Hippocampal formation (tissue), 2 donors: Measurements from ENCODE around the gene NGF.
"Not testable (repeated sequence)": the region's sequence is repeated elsewhere in the genome, so short reads cannot be mapped to it uniquely, and the experiment has no call there.

ENCODE experiments used
- DNase-seq, 2 donors: peaks; one replicate each; lab custom pipeline; 2025; lab: John Stamatoyannopoulos, UW

Gene NGF

DNA sequence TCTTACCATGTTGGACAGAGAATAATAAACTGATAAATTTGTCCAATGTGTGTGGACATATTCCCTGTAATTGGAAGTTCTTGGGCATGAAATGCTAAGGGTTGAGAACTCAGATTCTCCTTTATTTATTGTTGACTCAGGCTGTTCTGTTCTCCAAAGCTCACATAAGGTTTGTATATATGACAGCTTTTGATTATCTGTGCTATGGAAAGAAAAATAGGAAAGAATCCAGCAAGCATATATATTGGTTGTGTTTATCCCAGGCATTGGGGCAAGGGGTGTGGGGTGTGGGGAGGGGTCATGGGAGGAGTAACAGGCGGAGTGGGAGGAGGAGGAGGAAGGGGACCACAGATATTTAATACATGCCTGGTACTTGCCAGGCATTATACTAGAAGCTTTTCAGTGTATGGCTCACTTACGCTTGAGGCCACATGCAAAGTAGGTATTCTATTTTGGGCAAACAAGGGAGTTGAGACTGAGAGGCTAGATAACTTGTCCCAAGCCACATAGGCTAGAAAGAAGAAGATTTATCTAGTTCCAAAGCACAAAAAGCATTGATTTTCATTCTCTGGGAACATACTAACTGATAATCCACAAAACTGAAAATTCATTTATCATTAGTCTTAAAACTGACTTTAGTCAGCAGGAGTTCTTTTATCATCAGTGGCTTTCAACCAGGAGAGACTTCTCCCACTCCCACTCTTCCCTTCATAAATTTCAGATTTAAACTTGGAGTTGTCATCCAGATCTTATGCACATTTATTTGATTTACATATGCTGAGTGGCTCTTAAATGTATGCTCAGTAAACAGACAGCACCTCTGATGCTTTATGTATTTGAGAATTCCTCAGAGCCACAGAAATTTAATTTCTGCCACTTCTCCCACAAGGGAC, 27.2 kb downstream of the NGF start:
- no peak for DNase-seq

DNA sequence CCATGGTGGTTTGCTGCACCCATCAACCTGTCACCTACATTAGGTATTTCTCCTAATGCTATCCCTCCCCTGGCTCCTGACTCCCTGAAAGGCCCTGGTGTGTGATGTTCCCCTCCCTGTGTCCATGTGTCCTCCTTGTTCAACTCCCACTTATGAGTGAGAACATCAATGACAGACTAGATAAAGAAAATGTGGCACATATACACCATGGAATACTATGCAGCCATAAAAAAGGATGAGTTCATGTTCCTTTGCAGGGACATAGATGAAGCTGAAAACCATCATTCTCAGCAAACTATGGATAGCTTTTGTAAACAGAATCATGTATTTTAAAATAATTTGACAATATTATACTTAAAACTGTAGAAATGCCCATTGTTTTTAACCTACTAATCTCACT, 28.5 kb downstream of the NGF start:
- DNase-seq, result not testable (repeated sequence)

DNA sequence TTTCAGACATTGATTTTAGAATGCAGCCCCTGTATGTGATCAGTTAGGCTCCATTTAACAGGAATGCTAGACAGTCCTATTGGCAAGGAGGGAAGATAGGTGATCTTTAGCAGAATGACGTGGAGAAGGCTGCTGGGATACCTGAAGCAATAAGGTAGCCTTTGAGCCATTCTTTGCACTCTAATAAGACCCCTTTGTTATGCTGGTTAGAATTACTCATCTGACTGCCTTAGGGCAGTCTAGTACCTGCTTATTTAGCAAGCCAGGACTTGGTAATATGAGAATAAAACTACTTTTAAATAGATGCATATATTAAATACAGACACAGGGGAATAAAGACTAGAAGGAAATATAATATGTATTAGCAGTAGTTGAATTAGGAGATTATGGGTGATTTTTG, 29.1 kb downstream of the NGF start:
- no peak for DNase-seq

DNA sequence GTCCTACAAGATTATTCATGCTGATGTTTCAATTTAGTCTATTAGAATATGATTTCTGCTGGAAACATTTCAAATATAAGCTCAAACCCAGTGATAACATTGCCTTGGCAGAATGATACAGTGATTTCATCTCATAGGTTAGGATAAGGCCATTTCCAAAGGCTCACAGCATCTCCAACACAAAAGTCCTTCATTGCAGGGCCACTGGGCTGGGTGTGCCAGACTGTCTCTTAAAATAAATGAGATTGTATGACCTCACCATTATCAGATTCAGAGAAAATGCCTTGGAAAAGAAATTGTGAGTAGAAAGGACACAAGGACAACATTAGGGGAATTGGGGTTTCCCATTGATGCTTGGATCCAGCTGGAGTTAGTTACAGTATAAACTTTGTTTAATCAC, 30.4 kb downstream of the NGF start:
- no peak for DNase-seq

DNA sequence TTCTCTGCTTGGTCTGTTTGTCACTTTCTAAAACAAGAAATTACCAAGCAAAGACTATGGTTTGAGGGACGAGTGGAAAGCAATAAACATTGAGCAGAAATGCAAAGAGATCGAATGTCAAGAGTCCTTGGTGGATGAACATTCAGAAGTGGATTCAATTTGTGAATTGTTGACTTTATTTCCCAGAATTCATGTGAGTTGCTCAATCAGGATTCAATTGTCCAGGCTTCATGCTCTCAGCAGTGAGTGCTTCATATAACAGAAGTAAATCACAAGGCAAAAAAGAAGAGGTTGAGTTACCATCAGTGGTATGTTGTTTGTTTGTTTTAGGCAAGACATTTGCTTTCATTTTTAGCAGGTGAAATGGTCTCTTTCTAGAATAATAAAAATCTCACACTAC, 31.9 kb downstream of the NGF start:
- no peak for DNase-seq

DNA sequence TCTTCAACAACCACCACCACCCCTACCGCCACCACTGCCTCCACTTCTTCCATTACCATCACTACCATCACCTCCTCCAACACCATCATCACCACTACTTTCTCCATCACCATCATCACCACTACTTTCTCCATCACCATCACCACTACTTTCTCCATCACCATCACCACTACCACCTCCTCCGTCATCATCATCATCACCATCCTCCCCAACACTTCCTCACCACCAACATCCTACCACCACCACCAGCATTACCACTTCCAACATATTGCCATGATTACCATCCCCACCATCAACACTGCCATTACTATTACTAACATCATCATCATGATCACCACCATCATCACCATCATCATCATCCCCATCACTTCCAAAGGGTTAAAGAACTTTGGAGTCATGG, 34.7 kb downstream of the NGF start:
- DNase-seq, result no peak

DNA sequence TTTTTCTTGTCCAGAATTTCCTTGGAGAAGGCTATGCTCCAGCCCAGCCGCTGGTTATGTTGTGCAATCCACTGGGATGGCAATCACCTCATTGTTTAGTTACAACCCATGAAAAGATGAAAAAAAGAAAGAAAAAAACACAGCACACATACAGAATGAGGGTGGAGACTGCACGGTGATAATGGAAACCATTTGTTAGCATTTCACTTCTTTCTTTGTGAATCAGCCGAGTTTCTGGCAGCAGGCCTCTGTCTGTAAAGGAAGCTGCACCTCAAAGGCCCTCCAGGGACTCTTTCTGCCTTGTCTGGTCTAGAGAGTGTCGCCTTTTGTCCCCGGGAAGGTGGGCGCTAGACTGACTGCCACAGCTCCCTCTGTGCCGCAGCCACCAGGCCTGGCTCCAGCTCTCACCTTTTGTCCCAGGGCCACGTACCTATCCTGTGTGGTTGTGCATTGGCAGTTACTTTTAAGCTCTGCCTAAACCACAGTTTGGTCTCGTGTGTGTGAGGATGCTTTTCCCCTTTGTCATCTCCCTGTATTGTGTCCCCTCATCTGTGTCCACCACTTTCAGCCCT, 35.6 kb downstream of the NGF start:
- DNase-seq, result no peak

DNA sequence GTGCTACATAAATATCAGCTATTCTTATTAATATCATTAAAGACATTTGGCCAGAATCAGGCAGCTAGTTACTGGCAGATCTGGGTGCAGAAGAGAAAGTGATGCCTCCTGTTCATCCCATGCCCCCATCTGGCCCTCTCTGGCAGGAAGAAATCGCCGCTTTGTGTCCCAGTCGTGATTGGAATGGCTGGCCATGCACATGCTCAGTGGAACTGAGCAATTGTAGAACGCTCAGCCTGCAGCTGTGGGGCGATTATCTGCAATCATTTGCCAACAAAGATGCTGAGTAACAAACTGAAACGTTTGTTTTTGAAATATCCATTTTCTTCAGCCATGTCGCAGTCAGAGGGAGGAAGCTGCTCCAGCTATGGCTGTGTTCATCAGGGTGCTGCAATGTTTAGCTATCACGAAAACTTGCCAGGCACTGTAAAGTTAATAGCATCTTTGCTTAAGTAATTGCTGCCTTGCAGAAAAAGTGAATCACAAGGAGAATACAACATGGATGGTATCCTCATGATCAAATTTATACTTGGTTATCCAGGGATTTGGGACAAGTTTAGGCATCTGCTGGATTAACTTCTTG, 36.5 kb downstream of the NGF start:
- peak; percentile 20 to 33 for DNase-seq

DNA sequence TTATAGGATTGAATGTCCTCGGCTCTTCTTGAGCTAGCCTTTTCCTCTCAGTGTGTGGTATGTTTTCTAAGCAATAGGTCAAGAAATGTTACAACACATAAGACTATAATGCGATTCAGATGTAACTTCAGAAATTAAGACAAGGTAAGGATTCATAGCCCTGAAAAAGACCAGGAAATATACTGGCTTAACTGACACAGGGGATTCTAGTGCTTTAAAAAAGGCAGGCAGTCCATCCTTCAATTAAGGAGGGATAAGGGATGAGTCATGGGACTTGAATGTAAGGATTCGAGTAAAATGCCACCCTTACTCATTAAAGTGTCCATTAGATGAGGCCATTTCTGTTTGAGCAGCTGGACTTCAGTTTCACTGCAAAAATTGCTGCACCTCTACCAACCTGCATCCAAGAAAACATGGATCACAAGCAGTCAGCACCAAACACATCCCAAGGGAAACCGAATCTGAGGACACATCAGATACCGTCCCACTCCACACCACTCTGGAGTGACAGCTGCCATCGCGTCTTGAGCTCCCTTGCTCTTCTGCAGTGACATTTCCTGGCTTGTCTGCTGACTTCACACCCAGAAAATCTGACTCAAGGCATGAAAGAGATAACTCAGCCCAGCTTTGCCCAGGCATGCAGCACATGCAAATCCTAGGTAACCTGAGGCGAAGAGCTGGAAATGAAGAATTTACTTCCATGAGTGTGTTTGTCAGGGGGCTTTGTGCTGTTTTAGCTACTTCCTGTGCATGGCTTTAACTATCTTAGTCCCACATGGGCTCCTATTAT, 37.8 kb downstream of the NGF start:
- no peak for DNase-seq

DNA sequence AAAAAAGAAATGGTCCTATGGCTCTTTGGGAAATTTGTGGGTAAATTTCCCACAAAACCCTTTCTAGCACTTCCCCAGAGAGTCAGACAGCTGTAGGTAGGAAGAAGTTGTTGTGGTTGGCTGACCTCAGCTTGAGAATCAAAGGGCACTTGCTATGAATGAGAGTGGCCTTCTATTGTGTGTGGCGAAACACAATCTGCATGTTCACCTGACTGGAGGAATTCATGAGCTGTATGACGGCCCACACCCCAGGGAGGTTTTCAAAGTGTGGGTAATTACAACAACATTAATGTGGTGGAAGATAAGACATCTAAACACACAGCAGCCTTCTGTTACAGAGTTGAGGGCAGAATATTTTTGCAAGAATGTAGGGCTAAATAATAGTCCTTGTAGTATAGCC, 38.8 kb downstream of the NGF start:
- DNase-seq, result no peak

DNA sequence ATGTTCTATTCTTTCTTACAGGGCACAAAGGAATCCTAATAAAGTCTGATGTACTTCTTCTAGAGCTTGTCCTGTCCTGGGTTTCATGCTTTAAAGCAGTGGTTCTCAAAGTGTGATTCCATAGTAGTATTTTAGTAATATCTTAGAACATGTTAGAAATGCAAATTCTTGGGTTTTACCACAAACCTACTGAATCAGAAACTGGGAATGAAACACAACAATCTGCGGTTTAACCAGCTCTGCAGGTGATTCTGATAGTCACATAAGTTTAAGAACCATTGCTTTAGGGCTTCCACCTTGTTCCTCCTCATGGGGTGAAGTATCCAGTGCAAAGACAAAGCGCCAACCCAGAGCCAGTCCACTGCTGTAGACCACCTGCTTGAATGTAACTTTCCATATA, 41.1 kb downstream of the NGF start:
- DNase-seq, result no peak

DNA sequence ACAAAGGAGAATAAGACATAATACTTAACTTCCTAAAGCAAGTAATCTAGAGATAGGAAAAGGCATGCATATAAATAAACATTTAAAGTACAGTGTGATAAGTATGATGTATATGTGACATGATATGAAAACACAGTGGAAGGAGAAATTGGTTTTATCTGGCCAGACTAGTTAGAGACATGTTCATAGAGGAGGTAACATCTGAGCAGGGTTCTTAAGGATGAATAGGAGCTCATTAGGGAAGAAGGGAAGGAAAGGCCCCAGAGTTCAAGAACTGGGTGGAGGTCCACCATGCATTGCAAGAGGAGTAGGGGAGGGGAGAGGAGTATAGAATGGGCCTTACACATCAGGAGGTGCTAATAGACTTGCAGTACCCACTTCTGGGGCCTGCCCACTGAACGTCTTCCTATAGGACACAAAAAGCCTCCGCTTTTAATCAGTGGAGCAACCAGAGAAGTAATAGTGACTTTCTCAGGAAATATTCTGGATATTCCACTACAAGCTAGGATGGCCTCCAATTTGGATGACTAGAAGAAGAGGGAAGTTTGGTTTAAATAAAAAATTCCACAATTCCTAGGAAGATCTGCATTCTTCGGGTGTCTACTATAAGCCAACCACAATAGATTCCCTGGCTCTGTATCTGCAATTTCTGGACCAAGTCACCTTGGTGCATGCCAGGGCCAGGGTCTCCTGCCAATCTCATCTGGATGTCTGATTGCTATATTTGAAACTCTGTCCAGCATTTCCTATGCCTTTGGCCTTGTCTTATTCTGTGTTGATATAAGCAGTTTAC, 41.9 kb downstream of the NGF start:
- DNase-seq, result no peak

DNA sequence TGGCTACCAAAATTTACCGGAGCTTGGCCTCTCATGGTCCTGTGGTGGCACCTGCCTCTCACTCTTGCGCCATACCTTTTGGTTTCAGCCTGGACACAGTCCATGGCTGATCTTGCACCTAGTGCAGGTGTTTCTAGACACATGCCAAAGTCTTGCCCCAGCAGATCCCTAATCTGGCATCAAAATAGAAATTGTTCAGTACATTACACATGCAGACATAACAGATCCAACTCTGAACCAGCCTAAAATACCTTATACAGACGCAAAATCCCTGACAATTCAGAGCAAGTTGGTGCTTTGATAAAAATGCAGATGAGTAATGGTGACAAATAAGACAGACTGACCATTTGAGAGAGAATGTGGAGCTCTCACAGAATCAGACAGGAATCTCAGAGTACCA, 44.1 kb downstream of the NGF start:
- DNase-seq, result no peak

DNA sequence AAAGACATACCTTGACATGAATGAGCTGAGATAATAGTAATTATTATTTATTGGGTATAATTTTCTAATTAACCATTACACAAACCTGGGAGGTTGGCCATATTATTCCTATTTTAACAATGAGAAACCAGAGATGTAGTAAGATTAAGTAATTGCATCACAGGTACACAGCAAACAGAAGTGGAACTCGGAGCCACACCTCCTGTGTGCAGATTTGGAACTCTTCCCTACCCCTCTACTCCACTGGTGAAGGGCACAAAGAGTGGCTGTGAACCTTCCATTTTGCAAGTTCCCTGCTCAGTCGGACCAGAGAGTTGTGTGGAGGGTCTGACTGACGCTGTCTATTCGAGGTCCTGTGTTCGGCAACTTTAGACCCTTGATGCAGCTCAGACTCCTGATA, 45.0 kb downstream of the NGF start:
- DNase-seq, result no peak

DNA sequence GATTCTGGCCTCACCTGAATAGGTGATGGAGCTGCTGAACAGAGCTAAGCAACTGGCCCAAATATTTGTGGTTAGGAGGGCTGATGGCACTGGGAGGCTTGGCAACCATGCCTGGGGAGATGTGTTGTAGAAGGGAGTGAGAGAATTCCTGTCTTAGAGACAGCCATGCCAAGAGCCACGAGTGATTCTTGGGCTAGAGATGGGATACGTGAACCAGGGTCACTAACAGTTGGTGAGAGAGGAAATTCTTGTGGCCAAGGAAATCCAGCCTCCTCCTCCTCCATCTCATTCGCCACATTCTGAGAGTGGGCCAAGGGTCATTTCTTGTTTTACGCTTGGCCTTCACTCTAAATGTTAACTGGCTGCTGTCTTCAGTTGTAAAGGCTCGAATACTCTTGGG, 46.3 kb downstream of the NGF start:
- no peak for DNase-seq

DNA sequence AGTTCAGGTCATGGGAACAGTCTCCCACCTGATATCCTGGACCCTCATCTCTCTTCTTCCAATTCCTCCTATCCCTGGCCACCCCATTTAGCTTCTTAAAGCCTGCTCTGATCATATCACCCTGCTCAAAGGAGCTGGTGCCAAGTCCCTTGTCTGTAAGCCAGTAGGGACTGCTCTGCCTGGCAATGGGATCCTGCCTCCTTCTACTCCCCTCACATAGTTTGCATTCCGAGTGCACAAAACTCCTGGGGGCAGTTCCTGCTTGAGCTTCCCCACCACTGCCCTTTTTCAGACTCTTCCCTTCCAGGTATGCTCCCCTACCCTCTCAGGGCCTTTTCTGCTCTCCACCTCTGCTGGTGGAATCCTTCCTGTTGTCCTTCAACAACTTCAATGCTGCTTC, 48.1 kb downstream of the NGF start:
- no peak for DNase-seq

DNA sequence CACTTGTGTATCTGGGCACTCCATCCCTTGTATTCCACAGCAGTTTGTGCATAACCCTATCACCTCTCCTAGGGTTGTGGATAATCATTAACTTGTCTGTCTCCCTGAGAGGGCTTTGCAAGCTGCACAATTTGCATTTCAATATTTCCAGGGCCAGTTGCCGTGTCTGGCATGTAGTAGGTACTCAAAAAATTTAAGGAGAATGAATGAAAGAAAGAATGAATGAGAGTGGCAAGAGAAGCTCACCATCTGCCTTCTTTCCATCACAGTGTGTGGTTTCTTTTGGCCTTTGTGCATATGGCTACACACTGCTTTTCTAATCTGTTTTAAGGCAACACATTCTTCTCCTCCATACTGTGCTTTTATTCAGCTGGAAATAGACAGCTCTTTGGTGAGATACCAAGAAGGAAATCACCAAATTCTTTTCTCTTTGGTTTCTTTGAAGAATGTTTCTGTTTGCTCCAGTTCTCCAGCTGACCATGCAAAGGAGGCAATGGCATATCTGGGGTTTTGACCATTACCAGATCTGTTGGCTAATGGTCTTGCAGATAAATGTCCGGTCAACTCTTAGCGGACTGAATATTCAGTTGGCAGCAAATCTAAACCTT, 49.4 kb downstream of the NGF start:
- no peak for DNase-seq

DNA sequence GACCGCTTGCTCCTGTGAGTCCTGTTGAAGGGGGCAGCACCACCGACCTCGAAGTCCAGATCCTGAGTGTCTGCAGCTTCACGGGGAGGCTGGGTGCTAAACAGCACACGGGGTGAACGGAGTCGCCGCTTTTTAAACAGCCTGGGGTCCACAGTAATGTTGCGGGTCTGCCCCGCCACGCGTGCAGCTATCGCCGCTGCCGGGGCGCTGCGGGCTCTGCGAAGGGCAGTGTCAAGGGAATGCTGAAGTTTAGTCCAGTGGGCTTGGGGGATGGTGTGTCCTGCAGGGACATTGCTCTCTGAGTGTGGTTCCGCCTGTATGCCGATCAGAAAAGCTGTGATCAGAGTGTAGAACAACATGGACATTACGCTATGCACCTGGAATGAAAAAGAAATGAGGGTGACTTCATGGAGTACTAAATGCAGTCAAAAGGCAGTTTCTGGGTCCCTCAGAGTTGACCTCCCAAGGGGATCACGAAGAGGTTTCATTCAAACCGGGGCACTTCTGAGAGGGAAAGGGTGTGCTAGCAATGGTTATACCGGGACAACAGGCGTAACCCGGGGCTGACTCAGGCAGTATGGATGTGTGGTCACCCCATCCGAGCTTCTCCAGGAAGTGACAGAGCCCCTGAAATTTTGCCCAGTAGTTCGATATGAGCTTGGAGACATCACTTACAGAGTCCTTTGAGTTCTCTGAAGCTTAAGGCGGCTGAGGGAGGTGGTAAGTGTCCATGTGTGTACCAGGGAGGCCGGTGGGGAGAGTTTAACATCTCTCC, 51.4 kb downstream of the NGF start:
- no peak for DNase-seq

DNA sequence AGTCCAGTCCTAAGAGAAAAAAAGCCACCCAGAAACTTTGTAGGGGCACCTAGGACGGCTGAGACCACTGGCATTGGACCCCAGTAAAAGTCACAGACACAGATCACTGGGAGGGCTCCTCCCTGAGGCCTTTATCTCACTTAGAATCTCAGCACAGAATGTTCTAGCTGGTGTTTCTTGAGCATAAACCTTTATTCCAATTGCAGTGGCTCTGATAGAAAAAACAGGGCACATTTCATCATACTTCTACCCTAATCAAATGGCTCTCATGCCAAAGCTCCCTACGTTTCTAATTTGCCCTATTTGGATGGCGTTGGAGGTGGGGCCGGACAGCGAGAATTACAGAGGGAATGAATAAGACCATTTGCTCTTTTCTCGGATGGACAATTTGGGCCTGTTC, 53.8 kb downstream of the NGF start:
- DNase-seq, result no peak

DNA sequence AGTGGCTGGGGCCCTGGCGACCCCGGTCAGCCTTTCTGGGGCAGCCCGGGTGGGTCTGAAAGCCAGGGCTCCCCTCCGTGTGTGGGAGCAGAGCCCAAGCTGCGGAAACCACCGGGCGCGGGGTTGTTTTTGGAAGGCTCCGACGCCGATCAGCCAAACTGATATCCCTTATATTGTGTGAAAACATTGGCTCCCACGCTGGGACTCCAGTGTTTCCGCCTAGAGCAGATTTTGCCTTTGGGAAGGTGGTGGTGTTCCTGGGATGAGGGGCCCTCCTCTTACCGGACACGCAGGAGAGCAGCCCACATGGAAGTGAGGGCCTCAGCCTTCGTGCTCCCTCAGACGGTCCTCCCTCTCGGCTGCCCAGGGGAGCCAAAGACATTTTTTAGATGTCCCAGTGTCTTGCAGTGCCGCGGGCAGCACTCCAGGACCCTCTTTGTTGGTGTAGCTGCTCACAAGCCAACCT, 54.3 kb downstream of the NGF start:
- no peak for DNase-seq
